AML-193 (cell line): ENCODE measurements around the gene IPCEF1.
A peak's percentile ranks its signal among the peaks of the same experiment; 100 is the strongest.

ENCODE experiments used
- DNase-seq, 2 experiments: peaks; one replicate each; lab custom pipeline; 2025; lab: John Stamatoyannopoulos, UW

Gene IPCEF1

GRCh38 chr6:154292855-154293519, 63.6 kb downstream of the IPCEF1 start:
- DNase-seq = no peak

- DNase-seq = no peak
Observed at GRCh38 chr6:154292066-154292465, 64.5 kb downstream of the IPCEF1 start.

GRCh38 chr6:154289818-154290508, 66.6 kb downstream of the IPCEF1 start:
- no peak for DNase-seq

- DNase-seq = no peak
Observed at GRCh38 chr6:154285826-154286225, 70.8 kb downstream of the IPCEF1 start.

- DNase-seq = no peak
Observed at GRCh38 chr6:154284313-154284853, 72.2 kb downstream of the IPCEF1 start.

- no peak for DNase-seq
Observed at GRCh38 chr6:154280521-154280920, 76.1 kb downstream of the IPCEF1 start.

- no peak for DNase-seq
Observed at GRCh38 chr6:154277629-154278017, 79.0 kb downstream of the IPCEF1 start.

- DNase-seq = peak; percentile 42 to 68
Observed at GRCh38 chr6:154276810-154277628, 79.6 kb downstream of the IPCEF1 start.

GRCh38 chr6:154274168-154274567, 82.4 kb downstream of the IPCEF1 start:
- no peak for DNase-seq

- DNase-seq = no peak
Observed at GRCh38 chr6:154268486-154268885, 88.1 kb downstream of the IPCEF1 start.

GRCh38 chr6:154267508-154268106, 89.0 kb downstream of the IPCEF1 start:
- DNase-seq = no peak

GRCh38 chr6:154266560-154267099, 90.0 kb downstream of the IPCEF1 start:
- DNase-seq = no peak

GRCh38 chr6:154261688-154262397, 94.8 kb downstream of the IPCEF1 start:
- no peak for DNase-seq

GRCh38 chr6:154258064-154258757, 98.4 kb downstream of the IPCEF1 start:
- peak; percentile 87 to 89 for DNase-seq

GRCh38 chr6:154257067-154257466, 99.5 kb downstream of the IPCEF1 start:
- DNase-seq = peak; percentile 94 to 95

- peak; percentile 69 to 73 for DNase-seq
Observed at GRCh38 chr6:154252678-154253077, 103.9 kb downstream of the IPCEF1 start.

GRCh38 chr6:154251116-154251515, 105.5 kb downstream of the IPCEF1 start:
- no peak for DNase-seq

GRCh38 chr6:154249499-154250298, 106.9 kb downstream of the IPCEF1 start:
- no peak for DNase-seq

- DNase-seq = peak; percentile 55 to 57
Observed at GRCh38 chr6:154247119-154247861, 109.3 kb downstream of the IPCEF1 start.
